GM18508 (cell line): ENCODE data around the gene SIM2.

Experiments used
- ATAC-seq: cut with Tn5 transposase; IDR thresholded peaks from one replicate; pipeline ENCODE4 v1.9.1; 2021; ENCODE audit warnings: moderate number of reproducible peaks; ENCODE audit not compliant: insufficient read depth, unreplicated experiment

The SIM2 gene

GRCh38 chr21:36732761-36733160 is 33.8 kb downstream of the SIM2 start:
- no peak for ATAC-seq

GRCh38 chr21:36733857-36734256 is 34.9 kb downstream of the SIM2 start:
- ATAC-seq = no peak

GRCh38 chr21:36734367-36735200 is 35.7 kb downstream of the SIM2 start:
- ATAC-seq = no peak

GRCh38 chr21:36735201-36735515 is 36.2 kb downstream of the SIM2 start:
- ATAC-seq = no peak

- ATAC-seq = no peak
Observed at GRCh38 chr21:36735724-36736320, 36.9 kb downstream of the SIM2 start.

GRCh38 chr21:36738489-36739126 is 39.7 kb downstream of the SIM2 start:
- no peak for ATAC-seq

GRCh38 chr21:36741506-36741905 is 42.6 kb downstream of the SIM2 start:
- no peak for ATAC-seq

- no peak for ATAC-seq
Observed at GRCh38 chr21:36743008-36743407, 44.1 kb downstream of the SIM2 start.

GRCh38 chr21:36743446-36743845 is 44.5 kb downstream of the SIM2 start:
- ATAC-seq = no peak

GRCh38 chr21:36744190-36744559 is 45.3 kb downstream of the SIM2 start:
- no peak for ATAC-seq

- ATAC-seq = no peak
Observed at GRCh38 chr21:36744560-36745231, 45.8 kb downstream of the SIM2 start.

GRCh38 chr21:36745459-36745858 is 46.5 kb downstream of the SIM2 start:
- ATAC-seq = no peak

- no peak for ATAC-seq
Observed at GRCh38 chr21:36747041-36747814, 48.3 kb downstream of the SIM2 start.

- ATAC-seq = no peak
Observed at GRCh38 chr21:36747815-36748383, 49.0 kb downstream of the SIM2 start.

- ATAC-seq = no peak
Observed at GRCh38 chr21:36749935-36750575, 51.1 kb downstream of the SIM2 start.

GRCh38 chr21:36750576-36750959 is 51.7 kb downstream of the SIM2 start:
- no peak for ATAC-seq

GRCh38 chr21:36751383-36751782 is 52.5 kb downstream of the SIM2 start:
- no peak for ATAC-seq

GRCh38 chr21:36753556-36753955 is 54.6 kb downstream of the SIM2 start:
- ATAC-seq = no peak

GRCh38 chr21:36754241-36754898 is 55.5 kb downstream of the SIM2 start:
- no peak for ATAC-seq
